CD4-positive, CD25-positive, alpha-beta regulatory T cell (primary cell): ENCODE data around the gene UBQLN2. TPM values are rescaled to one million over a fixed set of nuclear protein-coding genes. Genes with fewer than 3 reads are reported as not detected.

Experiments used
- ATAC-seq, 2 donors: fragments of 150-1000 bp; cut with Tn5 transposase; one replicate each; pipeline ENCODE4 v1.10.0; 2021; ENCODE audit warnings: low read depth in 2 of 2, moderate number of reproducible peaks in 2 of 2, moderate library complexity in 1 of 2
- DNase-seq, 3 donors: peaks; one replicate each; pipeline versions ENCODE4 v3.0.0 to v3.0.0-alpha.2; 2012 to 2022; ENCODE audit warnings: mixed read lengths in 1 of 3
- H3K27ac ChIP-seq: one replicate; pipeline ENCODE4 v1.7.0; 2013; ENCODE audit warnings: mild to moderate bottlenecking, low read length; ENCODE audit not compliant: insufficient read depth, poor library complexity, severe bottlenecking
- H3K27me3 ChIP-seq: one replicate; pipeline ENCODE4 v1.7.0; 2013; ENCODE audit warnings: low read length; ENCODE audit not compliant: control insufficient read depth, insufficient read depth
- H3K36me3 ChIP-seq: one replicate; pipeline ENCODE4 v1.7.0; 2013; ENCODE audit warnings: mild to moderate bottlenecking, low read length, moderate library complexity; ENCODE audit not compliant: control insufficient read depth, insufficient read depth
- H3K4me1 ChIP-seq: 2 replicates; pipeline ENCODE4 v1.7.0; 2013; ENCODE audit warnings: mild to moderate bottlenecking, low read length; ENCODE audit not compliant: insufficient read depth, control insufficient read depth, poor library complexity, severe bottlenecking
- H3K4me3 ChIP-seq: one replicate; pipeline ENCODE4 v1.7.0; 2013; ENCODE audit warnings: low read depth, mild to moderate bottlenecking, low read length, moderate library complexity
- H3K9me3 ChIP-seq, 2 experiments: 1 replicate in 1 of 2; 2 replicates in 1 of 2; pipeline ENCODE4 v1.7.0; 2013; ENCODE audit warnings: low read length in 2 of 2, mild to moderate bottlenecking in 1 of 2, moderate library complexity in 1 of 2; ENCODE audit not compliant: control insufficient read depth in 2 of 2
- H3K27ac Mint-ChIP-seq, 3 donors: one replicate each; pipeline ENCODE4 v1.8.0; 2020 to 2022; ENCODE audit warnings: mild to moderate bottlenecking in 3 of 3, mixed read lengths in 3 of 3, moderate library complexity in 2 of 3
- H3K27me3 Mint-ChIP-seq: one replicate; pipeline ENCODE4 v1.8.0; 2022; ENCODE audit warnings: mild to moderate bottlenecking, mixed read lengths
- H3K36me3 Mint-ChIP-seq: one replicate; pipeline ENCODE4 v1.8.0; 2020; ENCODE audit warnings: mixed read lengths
- H3K4me1 Mint-ChIP-seq, 4 donors: one replicate each; pipeline ENCODE4 v1.8.0; 2020 to 2022; ENCODE audit warnings: mixed read lengths in 4 of 4, mild to moderate bottlenecking in 1 of 4
- H3K4me3 Mint-ChIP-seq, 4 donors: one replicate each; pipeline ENCODE4 v1.8.0; 2020 to 2022; ENCODE audit warnings: mild to moderate bottlenecking in 4 of 4, mixed read lengths in 4 of 4, moderate library complexity in 3 of 4
- H3K9me3 Mint-ChIP-seq, 7 donors: one replicate each; pipeline ENCODE4 v1.8.0; 2020 to 2022; ENCODE audit warnings: mixed read lengths in 7 of 7, mild to moderate bottlenecking in 3 of 7, moderate library complexity in 2 of 7
- polyA plus RNA-seq, 4 donors: library from polyadenylated mRNA; unstranded; fragments of 300-500 nt; fragmentation: Illumina TruSeq; gene quantifications; one replicate each; pipeline ENCODE4 v1.2.3, GENCODE V29; 2021
- total RNA-seq: library from RNA; stranded (reverse); gene quantifications from one replicate; pipeline ENCODE4 v1.2.3, GENCODE V29; 2022

The UBQLN2 gene
- total and polyA plus RNA-seq, 5 donors from 2014 or later, result 49.6 to 68.6 (median 55.0) TPM

GRCh38 chrX:56564164-56564885 lies 898 bp downstream of the UBQLN2 start:
- peak overlapping the region; percentile 96 for H3K4me3 ChIP-seq
- H3K4me1 ChIP-seq, result peaks cover 12% of the 10 kb centered on the region
- peaks cover 12% of the 10 kb centered on the region for H3K27me3 Mint-ChIP-seq
- ATAC-seq (peak; percentile 16 to 22), DNase-seq (peak in 2 of 3 donors; percentile 13 to 45)
- peak overlapping the region; percentile 92 to 99 (median 92) for H3K4me3 Mint-ChIP-seq
- H3K9me3 Mint-ChIP-seq, result no peaks in the 10 kb centered on the region
- H3K4me1 Mint-ChIP-seq, result peaks cover 4 to 25% (median 12%) of the 10 kb centered on the region in 4 donors
- H3K27ac ChIP-seq, result peak overlapping the region; percentile 91
- no peaks in the 10 kb centered on the region for H3K9me3 ChIP-seq
- H3K27ac Mint-ChIP-seq, result peak overlapping the region; percentile 94 to 99 (median 98)
- peaks cover 4% of the 10 kb centered on the region for H3K36me3 Mint-ChIP-seq
- no peaks in the 10 kb centered on the region for H3K27me3 ChIP-seq
- H3K36me3 ChIP-seq, result no peaks in the 10 kb centered on the region

- no peak for ATAC-seq
- peak overlapping the region in 2 of 3 donors; percentile 94 to 98 for H3K27ac Mint-ChIP-seq
- H3K27me3 Mint-ChIP-seq, result peaks cover 12% of the 10 kb centered on the region
- peak in 1 of 3 donors; percentile 17 for DNase-seq
- H3K4me1 Mint-ChIP-seq, result peaks cover 4 to 32% (median 12%) of the 10 kb centered on the region in 4 donors
- peak overlapping the region; percentile 92 to 99 (median 92) for H3K4me3 Mint-ChIP-seq
- Histone ChIP-seq H3K9me3 (no peaks in the 10 kb centered on the region), H3K4me1 (peaks cover 18% of the 10 kb centered on the region), H3K27me3 (no peaks in the 10 kb centered on the region), H3K27ac (peak overlapping the region; percentile 91), H3K36me3 (no peaks in the 10 kb centered on the region), H3K4me3 (peak overlapping the region; percentile 96)
- H3K9me3 Mint-ChIP-seq, result no peaks in the 10 kb centered on the region
- H3K36me3 Mint-ChIP-seq, result peaks cover 4% of the 10 kb centered on the region
These were observed 1.8 kb downstream of the UBQLN2 start for GRCh38 chrX:56564921-56565840.

DNA sequence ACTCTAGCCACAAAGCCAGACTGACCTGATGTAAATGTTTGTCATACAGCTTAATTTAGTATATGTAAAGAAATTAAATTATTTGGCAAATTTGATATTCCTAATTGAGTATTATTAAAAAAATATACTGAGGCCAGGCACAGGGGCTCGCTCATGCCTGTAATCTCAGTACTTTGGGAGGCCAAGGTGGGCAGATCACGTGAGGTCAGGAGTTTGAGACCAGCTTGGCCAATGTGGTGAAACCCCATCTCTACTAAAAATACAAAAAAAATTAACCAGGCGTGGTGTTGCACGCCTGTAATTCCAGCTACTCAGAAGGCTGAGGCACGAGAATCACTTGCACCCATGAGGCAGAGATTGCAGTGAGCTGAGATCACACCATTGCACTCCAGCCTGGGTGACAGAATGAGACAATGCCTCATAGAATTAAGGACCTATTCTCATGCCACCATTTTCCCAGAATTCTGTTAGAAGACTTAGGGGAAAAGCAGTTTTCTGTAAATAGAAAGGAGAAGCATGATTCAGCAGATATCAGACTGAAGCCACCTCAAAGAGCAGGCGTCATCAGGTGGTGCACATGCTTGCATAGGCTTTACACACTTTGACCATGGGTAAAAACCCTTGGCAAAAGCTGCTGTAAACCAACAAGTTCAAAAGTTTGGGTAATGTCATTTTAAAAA lies 6.1 kb downstream of the UBQLN2 start:
- ATAC-seq, result no peak
- Histone ChIP-seq H3K27ac (peak overlapping the region; percentile 51), H3K36me3 (peaks cover 7% of the 10 kb centered on the region), H3K4me1 (peaks cover 25% of the 10 kb centered on the region), H3K27me3 (no peaks in the 10 kb centered on the region), H3K9me3 (no peaks in the 10 kb centered on the region), H3K4me3 (peak overlapping the region; percentile 96)
- peaks cover 3% of the 10 kb centered on the region for H3K27me3 Mint-ChIP-seq
- H3K27ac Mint-ChIP-seq, result peak overlapping the region in 1 of 3 donors; percentile 18
- H3K36me3 Mint-ChIP-seq, result peaks cover 7% of the 10 kb centered on the region
- peak overlapping the region in 3 of 4 donors; percentile 29 to 84 (median 52) for H3K4me3 Mint-ChIP-seq
- H3K9me3 Mint-ChIP-seq, result no peaks in the 10 kb centered on the region
- DNase-seq, result no peak
- peaks cover under 1 to 60% (median 32%) of the 10 kb centered on the region in 4 donors for H3K4me1 Mint-ChIP-seq

GRCh38 chrX:56572975-56573374 lies 9.5 kb downstream of the UBQLN2 start:
- Histone ChIP-seq H3K9me3 (no peaks in the 10 kb centered on the region), H3K27ac (peak overlapping the region; percentile 33), H3K36me3 (peaks cover 13% of the 10 kb centered on the region), H3K4me1 (peaks cover 22% of the 10 kb centered on the region), H3K4me3 (no peak overlapping the region), H3K27me3 (no peaks in the 10 kb centered on the region)
- Mint-ChIP-seq H3K4me3 (peak overlapping the region in 1 of 4 donors; percentile 37), H3K9me3 (peaks cover 0 to 2% (median 0%) of the 10 kb centered on the region in 7 donors), H3K27me3 (no peaks in the 10 kb centered on the region), H3K36me3 (peaks cover 19% of the 10 kb centered on the region), H3K27ac (peak overlapping the region in 1 of 3 donors; percentile 56), H3K4me1 (peaks cover 8 to 68% (median 44%) of the 10 kb centered on the region in 4 donors)
- ATAC-seq (peak; percentile 84 to 86), DNase-seq (peak; percentile 16 to 46 (median 43))

DNA sequence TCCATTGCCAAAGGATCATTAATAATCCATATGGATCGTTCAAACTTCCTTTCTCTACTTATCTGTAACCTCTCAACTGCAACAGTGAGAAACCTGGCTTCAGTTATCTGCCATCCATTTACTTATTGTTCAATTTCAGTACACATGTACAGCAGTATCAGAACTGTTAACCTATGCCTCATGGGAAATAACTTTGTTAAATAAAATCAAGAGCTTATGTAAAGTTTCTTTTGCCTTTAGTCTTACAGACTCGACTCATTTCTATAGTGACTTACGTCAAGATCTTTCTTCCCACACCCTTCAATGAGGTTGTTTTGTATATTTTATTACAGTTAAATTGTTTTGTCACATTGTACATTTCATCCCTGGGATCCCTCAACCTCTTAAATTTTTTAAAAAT lies 11.4 kb downstream of the UBQLN2 start:
- ATAC-seq, result no peak
- Histone ChIP-seq H3K27me3 (no peaks in the 10 kb centered on the region), H3K4me3 (peak overlapping the region; percentile 26), H3K27ac (no peak overlapping the region), H3K36me3 (peaks cover 13% of the 10 kb centered on the region), H3K9me3 (peaks cover 0 to 1% of the 10 kb centered on the region in 2 experiments), H3K4me1 (peaks cover 7% of the 10 kb centered on the region)
- peak overlapping the region in 2 of 4 donors; percentile 13 to 29 for H3K4me3 Mint-ChIP-seq
- peaks cover 24% of the 10 kb centered on the region for H3K36me3 Mint-ChIP-seq
- DNase-seq, result no peak
- H3K27ac Mint-ChIP-seq, result peak overlapping the region in 1 of 3 donors; percentile 57
- peaks cover 12 to 69% (median 47%) of the 10 kb centered on the region in 4 donors for H3K4me1 Mint-ChIP-seq
- peaks cover 0 to 3% (median 2%) of the 10 kb centered on the region in 7 donors for H3K9me3 Mint-ChIP-seq
- no peaks in the 10 kb centered on the region for H3K27me3 Mint-ChIP-seq

GRCh38 chrX:56576721-56577120 lies 13.3 kb downstream of the UBQLN2 start:
- Mint-ChIP-seq H3K27me3 (no peaks in the 10 kb centered on the region), H3K27ac (peak overlapping the region in 1 of 3 donors; percentile 56), H3K36me3 (peaks cover 33% of the 10 kb centered on the region), H3K4me3 (no peak overlapping the region), H3K4me1 (peaks cover 12 to 56% (median 40%) of the 10 kb centered on the region in 4 donors), H3K9me3 (peaks cover 0 to 14% (median 2%) of the 10 kb centered on the region in 7 donors)
- no peak overlapping the region for H3K27ac ChIP-seq
- no peaks in the 10 kb centered on the region for H3K27me3 ChIP-seq
- no peak for DNase-seq
- peaks cover 7% of the 10 kb centered on the region for H3K4me1 ChIP-seq
- peaks cover 0 to 7% of the 10 kb centered on the region in 2 experiments for H3K9me3 ChIP-seq
- no peak for ATAC-seq
- H3K36me3 ChIP-seq, result peaks cover 6% of the 10 kb centered on the region
- H3K4me3 ChIP-seq, result no peak overlapping the region
